ENCODE results near the gene COPZ1.

Gene COPZ1

DNA sequence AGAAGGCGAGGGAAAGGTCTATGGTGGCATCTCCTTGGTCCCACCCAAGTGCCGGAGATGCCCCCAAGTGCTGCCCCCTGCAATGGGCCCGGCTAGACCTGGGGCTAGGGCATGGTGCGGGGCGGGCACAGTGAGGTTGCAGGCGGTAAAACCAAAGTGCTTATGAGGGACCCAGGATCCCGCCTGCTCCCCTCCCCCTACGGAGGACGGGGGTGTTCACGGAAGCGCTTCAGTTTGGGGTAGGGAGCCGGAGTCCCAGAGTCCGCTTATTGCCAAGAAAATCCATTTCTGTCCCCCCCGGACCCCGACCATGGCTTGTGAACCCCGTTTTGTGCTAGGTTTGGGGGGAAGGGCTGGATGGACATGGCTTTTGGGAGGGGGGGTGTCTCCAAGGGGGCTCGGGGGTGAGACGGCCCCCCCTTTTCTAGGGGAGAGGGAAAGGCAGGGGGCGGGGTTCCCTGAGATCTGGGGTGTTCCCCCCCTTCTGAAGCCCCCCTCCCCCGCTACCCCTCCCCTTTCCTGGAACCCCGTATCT, 44.7 kb downstream of the COPZ1 start:
- H3K79me1 ChIP-seq (ENCODE audit: low read depth, low read length) = peaks cover 1% of the 10 kb centered on the region
- H4K91ac ChIP-seq (ENCODE audit: low read depth, low read length, poor library complexity) = no peak overlapping the region
- no peaks in the 10 kb centered on the region for H3K9me3 ChIP-seq (replicated peaks in 1 of 2; ENCODE audit: control insufficient read depth in 2 of 2, insufficient read depth in 1 of 2, low read depth in 1 of 2, low read length in 2 of 2)
- peak overlapping the region; percentile 82 for H3K23ac ChIP-seq (ENCODE audit: low read depth, low read length, poor library complexity)
- no peak overlapping the region for H2BK15ac ChIP-seq (ENCODE audit: low read length)
- H3K4me1 ChIP-seq (ENCODE audit: control insufficient read depth in 2 of 2, insufficient read depth in 1 of 2, low read depth in 1 of 2, low read length in 2 of 2) = peaks cover 7 to 10% of the 10 kb centered on the region in 2 donors
- no peak overlapping the region for H3K4ac ChIP-seq (ENCODE audit: low read length)
- H2BK5ac ChIP-seq (ENCODE audit: low read length) = no peak overlapping the region
- H3K9ac ChIP-seq (ENCODE audit: low read depth, low read length, poor library complexity) = no peak overlapping the region
- no peak overlapping the region for H2BK12ac ChIP-seq (ENCODE audit: low read length)
- no peak overlapping the region for H3K14ac ChIP-seq (ENCODE audit: low read length)
- no peak for DNase-seq (ENCODE audit: low spot score)
- H3K27me3 ChIP-seq (ENCODE audit: control insufficient read depth in 3 of 3, insufficient read depth in 3 of 3, low read depth in 1 of 3, low read length in 3 of 3) = peaks cover 0 to 10% (median 0%) of the 10 kb centered on the region in 3 experiments
- H3K36me3 ChIP-seq (replicated peaks in 1 of 2; ENCODE audit: control insufficient read depth in 2 of 2, insufficient read depth in 2 of 2, low read length in 2 of 2) = peaks cover 15 to 16% of the 10 kb centered on the region in 2 donors
- no peak overlapping the region for H2AFZ ChIP-seq (ENCODE audit: low read length)
- peak overlapping the region; percentile 86 for H2AK5ac ChIP-seq (ENCODE audit: low read depth, low read length)
- H3K18ac ChIP-seq (ENCODE audit: low read length) = peak overlapping the region; percentile 77
- no peak overlapping the region for H3K4me3 ChIP-seq (ENCODE audit: low read length in 2 of 2)
- no CpG with 5 or more reads among the region's 21 CpGs for WGBS, 2 donors (ENCODE audit: extremely low coverage in 2 of 2, insufficient read length in 2 of 2, insufficient replicate concordance in 1 of 2)
- H4K8ac ChIP-seq (ENCODE audit: low read depth, low read length) = no peak overlapping the region
- H3K4me2 ChIP-seq (ENCODE audit: insufficient read depth, low read length, poor library complexity, severe bottlenecking) = no peak overlapping the region
- H2BK120ac ChIP-seq (ENCODE audit: low read depth, low read length) = no peak overlapping the region
- H3K27ac ChIP-seq (replicated peaks; ENCODE audit: low read length) = no peak overlapping the region

DNA sequence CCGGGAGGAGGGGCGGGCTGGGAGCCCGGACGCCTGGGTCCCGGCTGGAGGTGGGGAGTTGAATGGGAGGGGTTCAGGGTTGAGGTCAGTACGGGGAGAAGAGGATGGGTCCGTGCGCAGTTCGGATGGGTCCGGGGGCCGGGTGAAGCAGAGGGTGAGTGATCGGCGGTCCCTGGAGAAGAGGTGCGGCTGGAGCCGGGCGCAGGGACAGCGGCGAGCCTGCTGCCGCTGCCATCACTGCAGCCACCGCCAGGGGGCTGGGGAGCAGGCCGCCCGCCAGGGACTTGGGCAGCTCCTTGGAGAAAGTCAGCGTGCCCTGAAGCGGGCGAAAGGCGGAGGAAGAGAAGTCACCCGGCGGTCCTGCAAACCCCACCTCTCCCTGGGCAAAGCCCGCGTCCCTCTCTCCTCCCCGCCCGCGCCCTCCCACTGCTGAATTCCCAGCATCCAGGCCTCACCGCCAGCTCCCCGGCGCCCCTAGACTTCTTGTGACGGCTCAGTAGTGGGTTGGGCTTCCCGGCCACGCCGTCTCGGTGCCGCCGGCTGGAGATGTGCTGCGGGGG, 45.3 kb downstream of the COPZ1 start:
- H3K27ac ChIP-seq (replicated peaks; ENCODE audit: low read length) = no peak overlapping the region
- no CpG with 5 or more reads among the region's 44 CpGs for WGBS, 2 donors (ENCODE audit: extremely low coverage in 2 of 2, insufficient read length in 2 of 2, insufficient replicate concordance in 1 of 2)
- no peak overlapping the region for H2BK15ac ChIP-seq (ENCODE audit: low read length)
- no peak overlapping the region for H3K14ac ChIP-seq (ENCODE audit: low read length)
- DNase-seq (ENCODE audit: low spot score) = no peak
- H3K4me3 ChIP-seq (ENCODE audit: low read length in 2 of 2) = no peak overlapping the region
- peak overlapping the region; percentile 59 for H3K23ac ChIP-seq (ENCODE audit: low read depth, low read length, poor library complexity)
- no peak overlapping the region for H2BK5ac ChIP-seq (ENCODE audit: low read length)
- peaks cover 1% of the 10 kb centered on the region for H3K79me1 ChIP-seq (ENCODE audit: low read depth, low read length)
- no peak overlapping the region for H2BK120ac ChIP-seq (ENCODE audit: low read depth, low read length)
- H3K9me3 ChIP-seq (replicated peaks in 1 of 2; ENCODE audit: control insufficient read depth in 2 of 2, insufficient read depth in 1 of 2, low read depth in 1 of 2, low read length in 2 of 2) = no peaks in the 10 kb centered on the region
- peaks cover 0 to 10% (median 0%) of the 10 kb centered on the region in 3 experiments for H3K27me3 ChIP-seq (ENCODE audit: control insufficient read depth in 3 of 3, insufficient read depth in 3 of 3, low read depth in 1 of 3, low read length in 3 of 3)
- H3K36me3 ChIP-seq (replicated peaks in 1 of 2; ENCODE audit: control insufficient read depth in 2 of 2, insufficient read depth in 2 of 2, low read length in 2 of 2) = peaks cover 16 to 17% of the 10 kb centered on the region in 2 donors
- no peak overlapping the region for H4K8ac ChIP-seq (ENCODE audit: low read depth, low read length)
- peak overlapping the region; percentile 81 for H2AK5ac ChIP-seq (ENCODE audit: low read depth, low read length)
- H3K9ac ChIP-seq (ENCODE audit: low read depth, low read length, poor library complexity) = no peak overlapping the region
- H2AFZ ChIP-seq (ENCODE audit: low read length) = peak overlapping the region; percentile 71
- peak overlapping the region; percentile 68 for H3K4me2 ChIP-seq (ENCODE audit: insufficient read depth, low read length, poor library complexity, severe bottlenecking)
- H2BK12ac ChIP-seq (ENCODE audit: low read length) = no peak overlapping the region
- H3K4ac ChIP-seq (ENCODE audit: low read length) = no peak overlapping the region
- H3K18ac ChIP-seq (ENCODE audit: low read length) = peak overlapping the region; percentile 91
- peaks cover 7 to 13% of the 10 kb centered on the region in 2 donors for H3K4me1 ChIP-seq (ENCODE audit: control insufficient read depth in 2 of 2, insufficient read depth in 1 of 2, low read depth in 1 of 2, low read length in 2 of 2)
- H4K91ac ChIP-seq (ENCODE audit: low read depth, low read length, poor library complexity) = no peak overlapping the region

DNA sequence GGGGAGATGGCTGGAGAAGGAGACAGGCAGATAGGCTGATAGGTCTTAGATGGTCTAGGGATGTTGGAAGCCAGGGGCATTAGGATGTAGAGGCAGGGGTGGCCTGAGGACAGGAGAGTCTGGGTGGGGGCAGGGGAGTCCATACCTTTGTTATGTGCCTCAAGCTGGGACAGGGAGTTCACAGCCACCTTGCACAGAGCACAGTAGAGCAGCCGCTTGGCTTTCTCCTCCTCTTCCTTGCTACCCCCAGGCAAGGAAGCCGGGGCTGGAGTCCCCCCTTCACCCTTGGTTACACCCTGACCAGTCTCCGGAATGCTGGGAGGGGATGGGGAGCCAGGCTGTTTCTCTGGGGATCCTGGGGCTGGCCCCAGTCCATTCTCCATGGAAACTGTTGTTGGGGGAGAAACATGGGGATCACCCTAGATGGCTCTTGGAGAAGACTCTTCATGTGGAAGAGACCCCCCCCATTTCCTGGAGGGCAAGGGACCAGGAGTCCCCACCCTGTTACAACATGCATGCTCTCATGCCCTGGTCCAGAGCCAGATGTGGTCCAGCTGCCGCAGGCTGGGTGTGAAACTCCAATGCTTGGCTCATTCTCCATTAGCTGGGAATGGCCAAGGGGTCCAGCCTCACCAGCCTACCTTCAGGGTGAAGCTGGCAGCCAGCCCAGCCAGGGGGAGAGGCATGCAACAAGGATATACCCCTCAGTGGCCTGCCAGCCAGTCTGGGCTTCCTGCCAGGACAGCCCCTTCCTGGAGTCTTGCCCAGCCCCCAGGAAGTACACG, 46.6 kb downstream of the COPZ1 start:
- Histone ChIP-seq H3K9ac (ENCODE audit: low read depth, low read length, poor library complexity) (no peak overlapping the region), H3K4ac (ENCODE audit: low read length) (no peak overlapping the region), H2AK5ac (ENCODE audit: low read depth, low read length) (peak overlapping the region; percentile 47), H2BK5ac (ENCODE audit: low read length) (no peak overlapping the region), H4K8ac (ENCODE audit: low read depth, low read length) (no peak overlapping the region), H2BK15ac (ENCODE audit: low read length) (no peak overlapping the region), H2BK12ac (ENCODE audit: low read length) (no peak overlapping the region), H3K79me1 (ENCODE audit: low read depth, low read length) (peaks cover 1% of the 10 kb centered on the region), H3K27me3 (ENCODE audit: control insufficient read depth in 3 of 3, insufficient read depth in 3 of 3, low read depth in 1 of 3, low read length in 3 of 3) (peaks cover 0 to 10% (median 0%) of the 10 kb centered on the region in 3 experiments), H3K14ac (ENCODE audit: low read length) (no peak overlapping the region), H3K4me2 (ENCODE audit: insufficient read depth, low read length, poor library complexity, severe bottlenecking) (no peak overlapping the region), H3K4me1 (ENCODE audit: control insufficient read depth in 2 of 2, insufficient read depth in 1 of 2, low read depth in 1 of 2, low read length in 2 of 2) (peaks cover 7 to 13% of the 10 kb centered on the region in 2 donors), H3K4me3 (ENCODE audit: low read length in 2 of 2) (no peak overlapping the region), H3K18ac (ENCODE audit: low read length) (no peak overlapping the region), H4K91ac (ENCODE audit: low read depth, low read length, poor library complexity) (no peak overlapping the region), H3K9me3 (replicated peaks in 1 of 2; ENCODE audit: control insufficient read depth in 2 of 2, insufficient read depth in 1 of 2, low read depth in 1 of 2, low read length in 2 of 2) (no peaks in the 10 kb centered on the region), H3K27ac (replicated peaks; ENCODE audit: low read length) (no peak overlapping the region), H3K23ac (ENCODE audit: low read depth, low read length, poor library complexity) (peak overlapping the region; percentile 9), H2BK120ac (ENCODE audit: low read depth, low read length) (no peak overlapping the region), H3K36me3 (replicated peaks in 1 of 2; ENCODE audit: control insufficient read depth in 2 of 2, insufficient read depth in 2 of 2, low read length in 2 of 2) (peaks cover 16 to 17% of the 10 kb centered on the region in 2 donors), H2AFZ (ENCODE audit: low read length) (no peak overlapping the region)
- DNase-seq (ENCODE audit: low spot score) = no peak
- WGBS, 2 donors (ENCODE audit: extremely low coverage in 2 of 2, insufficient read length in 2 of 2, insufficient replicate concordance in 1 of 2) = no CpG with 5 or more reads among the region's 5 CpGs

Measured in neuronal stem cell (in vitro differentiated cells).